Measurements from ENCODE around the gene LRRC1.

DNA sequence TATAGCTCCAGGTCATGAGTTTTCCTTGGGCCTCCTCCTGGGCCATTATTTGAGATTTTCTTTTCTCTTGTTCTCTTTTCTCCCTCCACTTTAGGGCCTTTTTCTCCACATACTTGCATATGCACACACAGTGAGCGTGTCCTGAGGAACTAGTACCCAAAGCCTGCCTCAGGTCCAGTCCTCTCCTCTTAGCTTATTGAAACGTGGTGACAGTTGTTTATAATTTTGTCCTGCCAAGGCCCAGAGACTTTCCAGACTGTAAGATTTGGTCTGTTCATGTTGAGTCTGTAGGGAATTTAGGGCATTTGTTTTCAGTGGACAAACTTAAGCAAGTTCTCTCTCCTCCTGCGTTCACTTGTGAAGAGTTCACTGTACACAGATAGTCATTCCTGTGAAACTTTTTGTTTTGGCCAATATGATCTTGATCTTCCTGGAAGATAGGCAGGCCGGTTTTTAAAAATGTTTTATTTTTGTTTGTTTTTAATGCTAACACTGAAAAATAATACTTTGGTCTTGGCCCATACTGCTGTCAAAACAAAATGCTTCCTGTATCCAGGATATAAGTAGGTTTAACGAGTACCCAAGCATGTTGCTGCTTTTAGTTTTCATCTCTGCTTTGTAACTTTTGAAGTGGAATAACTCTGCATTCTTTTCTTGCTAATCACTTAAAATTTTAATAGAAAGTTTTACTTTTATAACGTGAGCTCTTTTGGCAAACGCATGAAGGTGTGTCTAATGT, 20.7 kb downstream of the LRRC1 start:
- TF ChIP-seq, protein P1, sequence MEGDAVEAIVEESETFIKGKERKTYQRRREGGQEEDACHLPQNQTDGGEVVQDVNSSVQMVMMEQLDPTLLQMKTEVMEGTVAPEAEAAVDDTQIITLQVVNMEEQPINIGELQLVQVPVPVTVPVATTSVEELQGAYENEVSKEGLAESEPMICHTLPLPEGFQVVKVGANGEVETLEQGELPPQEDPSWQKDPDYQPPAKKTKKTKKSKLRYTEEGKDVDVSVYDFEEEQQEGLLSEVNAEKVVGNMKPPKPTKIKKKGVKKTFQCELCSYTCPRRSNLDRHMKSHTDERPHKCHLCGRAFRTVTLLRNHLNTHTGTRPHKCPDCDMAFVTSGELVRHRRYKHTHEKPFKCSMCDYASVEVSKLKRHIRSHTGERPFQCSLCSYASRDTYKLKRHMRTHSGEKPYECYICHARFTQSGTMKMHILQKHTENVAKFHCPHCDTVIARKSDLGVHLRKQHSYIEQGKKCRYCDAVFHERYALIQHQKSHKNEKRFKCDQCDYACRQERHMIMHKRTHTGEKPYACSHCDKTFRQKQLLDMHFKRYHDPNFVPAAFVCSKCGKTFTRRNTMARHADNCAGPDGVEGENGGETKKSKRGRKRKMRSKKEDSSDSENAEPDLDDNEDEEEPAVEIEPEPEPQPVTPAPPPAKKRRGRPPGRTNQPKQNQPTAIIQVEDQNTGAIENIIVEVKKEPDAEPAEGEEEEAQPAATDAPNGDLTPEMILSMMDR (CRISPR knock-in tag; IDR thresholded peaks at IDR 0.05), result no peak
- no peak for TF ChIP-seq ETV6 (CRISPR knock-in tag; conservative IDR thresholded peaks at IDR 0.05)
- TF ChIP-seq ZNF446 (CRISPR knock-in tag; IDR thresholded peaks at IDR 0.05), result no peak
- no peak for TF ChIP-seq KLF16 (CRISPR knock-in tag; IDR thresholded peaks at IDR 0.05)
- TF ChIP-seq ZNF205 (CRISPR knock-in tag; IDR thresholded peaks at IDR 0.05), result no peak
- TF ChIP-seq ZNF766 (CRISPR knock-in tag; IDR thresholded peaks at IDR 0.05; ENCODE audit: borderline replicate concordance), result no peak
- no peak for TF ChIP-seq EHMT2 (IDR thresholded peaks at IDR 0.05; ENCODE audit: borderline replicate concordance, low read depth, low read length)
- TF ChIP-seq HIVEP1 (CRISPR knock-in tag; IDR thresholded peaks at IDR 0.05), result no peak
- TF ChIP-seq MTF1 (CRISPR knock-in tag; IDR thresholded peaks at IDR 0.05), result no peak
- TF ChIP-seq, protein P2, sequence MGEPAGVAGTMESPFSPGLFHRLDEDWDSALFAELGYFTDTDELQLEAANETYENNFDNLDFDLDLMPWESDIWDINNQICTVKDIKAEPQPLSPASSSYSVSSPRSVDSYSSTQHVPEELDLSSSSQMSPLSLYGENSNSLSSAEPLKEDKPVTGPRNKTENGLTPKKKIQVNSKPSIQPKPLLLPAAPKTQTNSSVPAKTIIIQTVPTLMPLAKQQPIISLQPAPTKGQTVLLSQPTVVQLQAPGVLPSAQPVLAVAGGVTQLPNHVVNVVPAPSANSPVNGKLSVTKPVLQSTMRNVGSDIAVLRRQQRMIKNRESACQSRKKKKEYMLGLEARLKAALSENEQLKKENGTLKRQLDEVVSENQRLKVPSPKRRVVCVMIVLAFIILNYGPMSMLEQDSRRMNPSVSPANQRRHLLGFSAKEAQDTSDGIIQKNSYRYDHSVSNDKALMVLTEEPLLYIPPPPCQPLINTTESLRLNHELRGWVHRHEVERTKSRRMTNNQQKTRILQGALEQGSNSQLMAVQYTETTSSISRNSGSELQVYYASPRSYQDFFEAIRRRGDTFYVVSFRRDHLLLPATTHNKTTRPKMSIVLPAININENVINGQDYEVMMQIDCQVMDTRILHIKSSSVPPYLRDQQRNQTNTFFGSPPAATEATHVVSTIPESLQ (CRISPR knock-in tag; conservative IDR thresholded peaks at IDR 0.05), result no peak
- no peak for TF ChIP-seq MAFK (conservative IDR thresholded peaks at IDR 0.05 in 1 of 2, IDR thresholded peaks at IDR 0.05 in 1 of 2; ENCODE audit: low read length in 2 of 2)
- TF ChIP-seq JUNB (CRISPR knock-in tag; IDR thresholded peaks at IDR 0.05; ENCODE audit: borderline replicate concordance), result no peak
- TF ChIP-seq MTA1 (CRISPR knock-in tag; IDR thresholded peaks at IDR 0.05; ENCODE audit: borderline replicate concordance), result no peak
- TF ChIP-seq NR3C1 (CRISPR knock-in tag; IDR thresholded peaks at IDR 0.05), result no peak

Measured in HepG2 (cell line).